Hematopoietic multipotent progenitor cell treated with erythropoietin and hydrocortisone succinate and interleukin-3 and kit ligand, for 6 days (in vitro differentiated cells): ENCODE data around the gene HSPH1.
A peak's percentile ranks its signal among the peaks of the same experiment; 100 is the strongest.

Experiments
- DNase-seq: peaks from one replicate; pipeline ENCODE4 v3.0.0-alpha.2; 2015

Gene HSPH1

DNA sequence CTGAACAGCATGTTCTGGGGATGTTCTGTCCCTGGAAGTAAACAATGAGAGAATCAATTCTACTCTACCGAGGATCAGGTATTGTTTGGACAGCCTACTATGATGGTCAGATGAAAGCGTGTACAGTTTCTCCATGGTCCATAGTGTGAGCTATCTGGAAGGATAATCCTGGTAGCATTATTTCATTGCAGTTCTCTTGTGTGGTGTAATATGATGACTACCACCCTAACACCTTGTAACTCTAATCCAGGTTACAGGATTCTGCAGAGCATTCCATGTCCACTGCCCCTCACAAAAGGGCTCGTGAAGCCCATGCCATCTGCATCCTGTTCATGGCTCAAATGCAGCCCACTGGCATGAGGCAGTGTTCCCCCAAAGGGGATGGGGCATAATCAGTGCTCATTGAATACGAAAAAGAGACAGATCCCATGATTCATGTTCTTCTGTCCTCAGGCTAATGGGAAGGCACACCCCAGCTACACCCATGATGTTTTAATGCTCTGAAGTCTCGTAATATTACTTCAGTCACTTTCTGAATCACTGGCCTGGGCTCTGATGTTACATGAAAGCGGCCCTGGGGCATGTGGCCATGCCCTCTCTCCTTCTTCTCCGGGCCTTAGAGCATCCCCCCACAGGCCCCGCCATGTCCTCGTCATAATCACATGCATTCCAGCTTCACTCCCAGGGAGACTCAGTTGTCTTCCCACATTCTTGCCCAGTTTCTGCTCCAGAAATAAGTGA is 68.4 kb downstream of the HSPH1 start:
- DNase-seq, result no peak

DNA sequence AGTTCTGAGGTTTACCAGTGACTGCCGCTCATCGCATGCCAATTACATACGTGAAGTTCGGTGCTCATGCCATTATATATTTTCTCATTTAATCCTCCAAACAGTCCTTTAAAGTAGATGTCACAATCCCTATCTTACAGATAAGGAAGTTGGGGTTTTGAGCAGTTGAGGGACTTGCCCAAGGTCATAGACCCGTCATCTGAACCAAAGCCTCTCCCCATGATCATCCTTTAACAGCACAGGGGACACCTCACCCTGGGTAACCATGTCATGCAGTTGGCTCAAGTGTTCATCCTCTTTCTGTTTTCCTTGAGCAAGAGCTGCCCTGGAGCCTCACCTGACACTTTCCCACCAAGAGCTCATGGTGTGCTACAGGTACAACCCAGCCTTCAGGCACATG is 69.1 kb downstream of the HSPH1 start:
- peak; percentile 5 for DNase-seq

DNA sequence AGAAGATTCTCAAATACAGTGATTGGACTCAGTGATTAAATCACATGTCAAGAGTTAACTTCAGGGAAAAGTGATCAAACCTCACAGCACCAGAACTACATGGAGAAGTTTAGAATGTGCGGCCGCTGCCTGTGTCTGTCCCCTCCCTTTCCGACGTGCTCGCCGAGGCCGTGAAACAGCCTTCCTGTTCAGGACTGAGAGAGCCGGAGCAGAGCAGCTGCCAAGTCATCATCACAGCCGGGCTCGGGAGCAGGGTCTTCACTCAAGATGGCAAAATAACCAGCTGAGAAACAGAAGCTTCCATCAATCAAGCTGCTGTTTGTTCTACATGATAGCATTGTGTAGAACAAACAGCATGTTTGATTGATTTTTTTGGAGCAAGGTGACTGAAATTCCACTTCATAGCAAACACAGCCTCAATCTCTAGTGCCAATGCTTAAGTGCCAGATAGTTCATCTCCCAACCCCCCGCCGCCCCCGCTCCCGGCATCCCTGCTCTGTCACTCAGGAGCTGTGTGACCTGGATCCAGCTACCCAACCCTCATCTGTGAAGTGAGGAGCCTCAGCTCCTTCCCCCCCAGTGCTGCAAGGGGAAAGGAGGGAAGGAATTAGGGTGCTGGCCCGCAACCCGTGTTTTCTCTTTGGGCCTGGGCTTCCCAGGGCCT is 70.6 kb downstream of the HSPH1 start:
- DNase-seq, result peak; percentile 5

DNA sequence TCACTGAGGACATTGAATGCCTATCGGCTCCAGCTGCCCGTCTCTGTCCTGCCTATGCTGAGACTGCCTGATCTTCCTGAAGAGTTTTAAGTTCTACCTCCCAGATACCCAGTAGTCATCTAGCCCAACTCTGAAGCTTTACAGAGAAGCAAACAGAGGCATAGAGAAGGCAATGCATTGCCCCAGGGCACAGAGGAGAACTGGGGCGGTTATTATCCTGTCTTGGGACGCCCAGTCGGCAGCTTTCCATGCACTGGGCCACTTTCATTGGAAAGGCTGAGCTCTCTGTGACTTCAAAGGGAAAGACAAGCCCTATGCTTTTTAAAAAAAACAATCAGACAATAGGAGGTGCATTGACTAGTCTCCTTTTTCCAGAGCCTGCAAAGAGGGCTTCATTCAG is 71.6 kb downstream of the HSPH1 start:
- no peak for DNase-seq

DNA sequence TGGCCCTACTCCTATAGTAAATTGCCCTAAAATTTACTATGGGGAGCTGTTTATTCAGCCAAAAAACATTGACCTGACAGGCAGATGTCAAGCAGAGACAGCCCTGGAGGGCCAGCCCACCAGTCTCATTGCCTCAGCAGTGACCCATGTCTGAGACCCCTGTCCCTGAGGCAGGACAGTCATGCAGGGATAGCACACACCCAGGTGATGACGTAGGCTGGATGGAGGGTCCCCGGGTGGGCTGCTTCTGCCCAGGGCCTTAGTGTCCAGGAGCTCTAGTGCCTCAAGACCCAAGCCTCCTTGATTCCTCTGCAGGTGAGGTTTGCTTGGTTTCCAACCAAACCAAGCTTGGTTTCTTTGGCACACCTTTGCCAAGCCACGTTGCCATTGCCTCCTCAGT is 72.1 kb downstream of the HSPH1 start:
- no peak for DNase-seq

DNA sequence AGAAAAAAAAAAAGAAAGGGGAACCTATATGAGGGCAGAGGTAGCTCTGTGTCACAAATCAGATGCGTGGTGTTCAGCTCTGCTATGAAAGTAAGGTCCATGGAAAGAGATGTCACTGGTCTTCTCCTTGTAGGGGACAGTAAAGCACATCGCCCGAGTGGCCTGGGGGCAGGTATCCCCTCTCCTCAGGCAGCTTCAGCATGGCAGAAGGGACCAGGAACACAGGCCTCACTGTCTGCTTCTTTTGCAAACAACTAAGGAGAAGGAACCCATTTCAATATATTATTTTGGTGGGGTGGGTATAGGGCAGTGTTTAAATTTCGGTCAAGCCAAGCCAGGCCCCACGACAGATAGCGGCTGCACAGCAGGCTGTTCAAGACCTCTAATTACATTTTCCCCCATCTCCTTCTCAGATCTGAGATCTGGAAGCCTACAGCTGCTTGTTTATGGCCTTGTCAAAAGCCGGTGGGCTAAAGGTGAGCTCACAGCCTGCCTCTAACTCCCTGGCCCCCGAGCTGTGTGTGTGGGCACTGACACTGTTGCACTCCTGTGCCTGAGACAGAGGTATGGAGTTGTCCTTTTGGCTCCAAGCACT is 72.8 kb downstream of the HSPH1 start:
- no peak for DNase-seq
